ENCODE data around the gene TRPM3. TPM values are rescaled to one million over a fixed set of nuclear protein-coding genes. Genes with fewer than 3 reads are reported as not detected.

TRPM3 gene
- total RNA-seq, 1 experiment from 2014 or later, result 5.4 TPM

DNA sequence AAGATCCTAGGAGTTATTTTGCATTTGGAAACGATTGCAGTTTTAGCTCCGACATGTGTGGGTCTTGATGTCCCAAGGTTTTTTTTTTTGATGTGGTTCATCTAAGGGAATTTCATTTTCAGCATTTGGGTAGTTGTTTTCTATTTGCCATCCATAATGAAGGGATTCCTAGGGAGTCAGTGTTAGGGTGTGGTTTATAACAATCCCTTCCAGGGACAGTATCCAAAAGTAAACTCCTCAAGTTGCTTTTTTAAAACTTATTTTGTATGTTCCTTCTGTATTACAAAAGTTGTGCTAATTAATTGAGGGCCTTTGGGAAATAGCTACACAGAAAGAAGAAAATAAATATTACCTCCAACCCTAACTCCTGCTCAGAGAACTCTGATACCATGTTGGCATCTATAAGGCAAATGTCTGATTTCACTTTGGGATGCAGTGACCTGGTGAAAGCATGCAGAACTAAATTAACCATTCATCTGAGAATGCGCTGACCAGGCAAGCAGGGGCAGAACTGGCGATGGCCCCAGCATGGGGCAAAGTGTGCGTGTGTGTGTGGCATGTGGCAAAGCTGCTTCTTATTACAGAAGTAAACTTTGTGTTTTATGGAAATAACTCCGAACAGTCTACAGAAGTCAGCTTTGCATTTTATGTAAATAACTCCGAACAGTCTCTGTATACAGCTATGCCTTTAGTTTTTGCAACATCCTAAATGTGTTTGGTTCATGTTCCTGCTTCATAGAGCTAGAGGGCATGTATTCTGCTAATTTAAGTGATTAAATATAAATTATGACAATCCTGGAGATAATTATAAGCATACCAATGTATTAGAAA lies 237.2 kb downstream of the TRPM3 start:
- Mint-ChIP-seq H3K27ac (no peak overlapping the region), H3K9me3 (no peaks in the 10 kb centered on the region), H3K27me3 (ENCODE audit: low read depth) (no peaks in the 10 kb centered on the region), H3K4me3 (no peak overlapping the region), H3K4me1 (peaks cover 31% of the 10 kb centered on the region), H3K36me3 (no peaks in the 10 kb centered on the region)
- POLR2A ChIA-PET, result interaction anchor here (0.6 kb wide), 1 partner anchor 13 kb away, joined by 3 read pairs; no protein-coding TSS in a partner anchor
- no peak for ATAC-seq
- no peak for TF ChIP-seq SOX15 (CRISPR knock-in tag; IDR thresholded peaks at IDR 0.05)
- no peak for TF ChIP-seq TEAD4 (CRISPR knock-in tag; IDR thresholded peaks at IDR 0.05)
- TF ChIP-seq, protein P1, sequence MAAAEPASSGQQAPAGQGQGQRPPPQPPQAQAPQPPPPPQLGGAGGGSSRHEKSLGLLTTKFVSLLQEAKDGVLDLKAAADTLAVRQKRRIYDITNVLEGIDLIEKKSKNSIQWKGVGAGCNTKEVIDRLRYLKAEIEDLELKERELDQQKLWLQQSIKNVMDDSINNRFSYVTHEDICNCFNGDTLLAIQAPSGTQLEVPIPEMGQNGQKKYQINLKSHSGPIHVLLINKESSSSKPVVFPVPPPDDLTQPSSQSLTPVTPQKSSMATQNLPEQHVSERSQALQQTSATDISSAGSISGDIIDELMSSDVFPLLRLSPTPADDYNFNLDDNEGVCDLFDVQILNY (CRISPR knock-in tag; IDR thresholded peaks at IDR 0.05), result no peak
- no peak for TF ChIP-seq JAZF1 (CRISPR knock-in tag; IDR thresholded peaks at IDR 0.05)
- TF ChIP-seq, protein P2, sequence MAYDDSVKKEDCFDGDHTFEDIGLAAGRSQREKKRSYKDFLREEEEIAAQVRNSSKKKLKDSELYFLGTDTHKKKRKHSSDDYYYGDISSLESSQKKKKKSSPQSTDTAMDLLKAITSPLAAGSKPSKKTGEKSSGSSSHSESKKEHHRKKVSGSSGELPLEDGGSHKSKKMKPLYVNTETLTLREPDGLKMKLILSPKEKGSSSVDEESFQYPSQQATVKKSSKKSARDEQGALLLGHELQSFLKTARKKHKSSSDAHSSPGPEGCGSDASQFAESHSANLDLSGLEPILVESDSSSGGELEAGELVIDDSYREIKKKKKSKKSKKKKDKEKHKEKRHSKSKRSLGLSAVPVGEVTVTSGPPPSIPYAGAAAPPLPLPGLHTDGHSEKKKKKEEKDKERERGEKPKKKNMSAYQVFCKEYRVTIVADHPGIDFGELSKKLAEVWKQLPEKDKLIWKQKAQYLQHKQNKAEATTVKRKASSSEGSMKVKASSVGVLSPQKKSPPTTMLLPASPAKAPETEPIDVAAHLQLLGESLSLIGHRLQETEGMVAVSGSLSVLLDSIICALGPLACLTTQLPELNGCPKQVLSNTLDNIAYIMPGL (CRISPR knock-in tag; IDR thresholded peaks at IDR 0.05), result no peak
- no peak for TF ChIP-seq NFATC4 (CRISPR knock-in tag; IDR thresholded peaks at IDR 0.05)
- TF ChIP-seq, protein P3, sequence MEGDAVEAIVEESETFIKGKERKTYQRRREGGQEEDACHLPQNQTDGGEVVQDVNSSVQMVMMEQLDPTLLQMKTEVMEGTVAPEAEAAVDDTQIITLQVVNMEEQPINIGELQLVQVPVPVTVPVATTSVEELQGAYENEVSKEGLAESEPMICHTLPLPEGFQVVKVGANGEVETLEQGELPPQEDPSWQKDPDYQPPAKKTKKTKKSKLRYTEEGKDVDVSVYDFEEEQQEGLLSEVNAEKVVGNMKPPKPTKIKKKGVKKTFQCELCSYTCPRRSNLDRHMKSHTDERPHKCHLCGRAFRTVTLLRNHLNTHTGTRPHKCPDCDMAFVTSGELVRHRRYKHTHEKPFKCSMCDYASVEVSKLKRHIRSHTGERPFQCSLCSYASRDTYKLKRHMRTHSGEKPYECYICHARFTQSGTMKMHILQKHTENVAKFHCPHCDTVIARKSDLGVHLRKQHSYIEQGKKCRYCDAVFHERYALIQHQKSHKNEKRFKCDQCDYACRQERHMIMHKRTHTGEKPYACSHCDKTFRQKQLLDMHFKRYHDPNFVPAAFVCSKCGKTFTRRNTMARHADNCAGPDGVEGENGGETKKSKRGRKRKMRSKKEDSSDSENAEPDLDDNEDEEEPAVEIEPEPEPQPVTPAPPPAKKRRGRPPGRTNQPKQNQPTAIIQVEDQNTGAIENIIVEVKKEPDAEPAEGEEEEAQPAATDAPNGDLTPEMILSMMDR (IDR thresholded peaks at IDR 0.05), result no peak
- TF ChIP-seq, protein P4, sequence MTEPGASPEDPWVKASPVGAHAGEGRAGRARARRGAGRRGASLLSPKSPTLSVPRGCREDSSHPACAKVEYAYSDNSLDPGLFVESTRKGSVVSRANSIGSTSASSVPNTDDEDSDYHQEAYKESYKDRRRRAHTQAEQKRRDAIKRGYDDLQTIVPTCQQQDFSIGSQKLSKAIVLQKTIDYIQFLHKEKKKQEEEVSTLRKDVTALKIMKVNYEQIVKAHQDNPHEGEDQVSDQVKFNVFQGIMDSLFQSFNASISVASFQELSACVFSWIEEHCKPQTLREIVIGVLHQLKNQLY (CRISPR knock-in tag; IDR thresholded peaks at IDR 0.05), result no peak
- CTCF ChIA-PET, result no interaction called here
- DNase-seq (ENCODE audit: low spot score), result no peak

DNA sequence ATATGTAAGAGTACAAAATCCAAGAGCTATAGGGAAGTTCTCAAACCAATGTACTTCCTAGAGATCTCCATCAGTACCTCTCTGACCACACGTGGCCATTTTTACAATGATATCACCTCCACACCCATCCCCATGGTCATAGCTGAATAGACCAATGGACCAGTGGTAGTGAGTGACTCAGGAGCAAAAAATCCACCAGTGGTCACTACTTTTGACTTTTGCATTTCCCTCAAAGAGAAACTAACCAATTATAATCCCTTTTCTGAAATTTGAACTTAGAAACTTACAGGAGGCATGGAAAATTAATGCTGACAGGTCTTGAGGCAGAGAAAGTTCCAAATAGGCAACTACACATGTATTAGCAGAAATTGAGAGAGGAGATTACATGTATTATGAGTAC lies 238.4 kb downstream of the TRPM3 start:
- no peaks in the 10 kb centered on the region for H3K27me3 Mint-ChIP-seq (ENCODE audit: low read depth)
- no peak overlapping the region for H3K4me3 Mint-ChIP-seq
- DNase-seq (ENCODE audit: low spot score) (no peak), ATAC-seq (no peak)
- peaks cover 31% of the 10 kb centered on the region for H3K4me1 Mint-ChIP-seq
- H3K9me3 Mint-ChIP-seq, result no peaks in the 10 kb centered on the region
- ChIA-PET POLR2A (interaction anchor here (0.6 kb wide), 1 partner anchor 15 kb away, joined by 3 read pairs; no protein-coding TSS in a partner anchor), CTCF (no interaction called here)
- TF ChIP-seq SMAD3 (CRISPR knock-in tag; IDR thresholded peaks at IDR 0.05; ENCODE audit: borderline replicate concordance), result no peak
- no peak for TF ChIP-seq ZNF671 (CRISPR knock-in tag; IDR thresholded peaks at IDR 0.05)
- no peaks in the 10 kb centered on the region for H3K36me3 Mint-ChIP-seq
- H3K27ac Mint-ChIP-seq, result no peak overlapping the region

DNA sequence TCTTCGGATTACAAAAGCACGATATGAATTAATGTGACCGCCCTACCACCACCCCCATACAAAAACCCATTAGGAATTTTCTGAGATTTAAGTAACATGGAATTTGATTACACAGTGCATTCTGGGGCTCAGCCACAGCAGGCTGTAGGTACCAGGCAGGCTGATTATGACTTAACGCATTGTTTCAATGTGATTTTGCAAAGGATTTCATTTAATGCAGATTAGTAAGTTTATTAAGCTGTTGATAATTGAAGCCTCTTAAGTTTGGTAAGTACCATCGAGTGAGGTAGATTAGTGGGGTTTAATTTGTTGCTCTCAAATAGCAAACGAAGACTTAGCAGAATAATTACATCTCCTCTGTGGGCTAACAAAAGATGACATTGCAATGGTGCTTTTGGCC lies 240.1 kb downstream of the TRPM3 start:
- H3K4me3 Mint-ChIP-seq, result no peak overlapping the region
- DNase-seq (ENCODE audit: low spot score), result no peak
- TF ChIP-seq EMX1 (CRISPR knock-in tag; IDR thresholded peaks at IDR 0.05) (no peak), JAZF1 (CRISPR knock-in tag; IDR thresholded peaks at IDR 0.05) (no peak), OVOL2 (CRISPR knock-in tag; IDR thresholded peaks at IDR 0.05; ENCODE audit: borderline replicate concordance) (no peak), ZNF317 (CRISPR knock-in tag; IDR thresholded peaks at IDR 0.05; ENCODE audit: borderline replicate concordance, low read depth) (no peak)

DNA sequence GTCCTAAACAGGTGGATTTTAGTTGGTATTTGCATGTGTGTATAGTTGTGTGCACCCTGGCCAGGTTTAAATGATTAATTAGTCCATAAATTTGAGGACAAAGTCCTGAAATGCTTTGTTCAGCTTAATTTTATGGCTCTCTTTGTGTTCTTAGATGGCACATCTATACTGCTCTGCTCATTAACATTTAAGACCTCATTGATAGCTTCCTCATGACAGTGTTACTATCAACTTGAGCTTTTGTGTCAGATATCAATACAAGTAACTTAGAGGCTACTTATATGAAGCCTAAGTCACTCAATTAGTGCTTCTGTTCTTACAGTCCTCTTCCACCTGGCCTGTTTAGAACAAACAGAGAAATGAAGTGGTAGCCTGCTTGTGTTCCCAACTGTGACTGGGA lies 240.9 kb downstream of the TRPM3 start:
- H3K36me3 Mint-ChIP-seq, result no peaks in the 10 kb centered on the region
- H3K4me1 Mint-ChIP-seq, result peaks cover 27% of the 10 kb centered on the region
- H3K27ac Mint-ChIP-seq, result no peak overlapping the region
- DNase-seq (ENCODE audit: low spot score) (no peak), ATAC-seq (no peak)
- H3K9me3 Mint-ChIP-seq, result no peaks in the 10 kb centered on the region
- H3K27me3 Mint-ChIP-seq (ENCODE audit: low read depth), result no peaks in the 10 kb centered on the region
- CTCF ChIA-PET, result interaction anchor here (1.9 kb wide), 1 partner anchor 240 kb away, joined by 6 read pairs; no protein-coding TSS in a partner anchor
- H3K4me3 Mint-ChIP-seq, result no peak overlapping the region
- POLR2A ChIA-PET, result no interaction called here
- TF ChIP-seq OVOL2 (CRISPR knock-in tag; IDR thresholded peaks at IDR 0.05; ENCODE audit: borderline replicate concordance) (no peak), PRRX2 (CRISPR knock-in tag; IDR thresholded peaks at IDR 0.05) (no peak), GABPB1 (CRISPR knock-in tag; IDR thresholded peaks at IDR 0.05) (no peak), NR1H2 (CRISPR knock-in tag; IDR thresholded peaks at IDR 0.05) (no peak), ZNF671 (CRISPR knock-in tag; IDR thresholded peaks at IDR 0.05) (no peak), ZNF396 (CRISPR knock-in tag; IDR thresholded peaks at IDR 0.05; ENCODE audit: borderline replicate concordance) (no peak), SMAD4 (CRISPR knock-in tag; IDR thresholded peaks at IDR 0.05) (no peak)
- TF ChIP-seq, protein P4 (CRISPR knock-in tag; IDR thresholded peaks at IDR 0.05), result no peak
- TF ChIP-seq, protein P5, sequence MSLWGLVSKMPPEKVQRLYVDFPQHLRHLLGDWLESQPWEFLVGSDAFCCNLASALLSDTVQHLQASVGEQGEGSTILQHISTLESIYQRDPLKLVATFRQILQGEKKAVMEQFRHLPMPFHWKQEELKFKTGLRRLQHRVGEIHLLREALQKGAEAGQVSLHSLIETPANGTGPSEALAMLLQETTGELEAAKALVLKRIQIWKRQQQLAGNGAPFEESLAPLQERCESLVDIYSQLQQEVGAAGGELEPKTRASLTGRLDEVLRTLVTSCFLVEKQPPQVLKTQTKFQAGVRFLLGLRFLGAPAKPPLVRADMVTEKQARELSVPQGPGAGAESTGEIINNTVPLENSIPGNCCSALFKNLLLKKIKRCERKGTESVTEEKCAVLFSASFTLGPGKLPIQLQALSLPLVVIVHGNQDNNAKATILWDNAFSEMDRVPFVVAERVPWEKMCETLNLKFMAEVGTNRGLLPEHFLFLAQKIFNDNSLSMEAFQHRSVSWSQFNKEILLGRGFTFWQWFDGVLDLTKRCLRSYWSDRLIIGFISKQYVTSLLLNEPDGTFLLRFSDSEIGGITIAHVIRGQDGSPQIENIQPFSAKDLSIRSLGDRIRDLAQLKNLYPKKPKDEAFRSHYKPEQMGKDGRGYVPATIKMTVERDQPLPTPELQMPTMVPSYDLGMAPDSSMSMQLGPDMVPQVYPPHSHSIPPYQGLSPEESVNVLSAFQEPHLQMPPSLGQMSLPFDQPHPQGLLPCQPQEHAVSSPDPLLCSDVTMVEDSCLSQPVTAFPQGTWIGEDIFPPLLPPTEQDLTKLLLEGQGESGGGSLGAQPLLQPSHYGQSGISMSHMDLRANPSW (CRISPR knock-in tag; conservative IDR thresholded peaks at IDR 0.05; ENCODE audit: low read depth), result no peak

More for the DNA sequence above, 240.1 kb downstream of the TRPM3 start:
- Mint-ChIP-seq H3K27me3 (ENCODE audit: low read depth) (no peaks in the 10 kb centered on the region), H3K4me1 (peaks cover 31% of the 10 kb centered on the region), H3K36me3 (no peaks in the 10 kb centered on the region), H3K9me3 (no peaks in the 10 kb centered on the region), H3K27ac (no peak overlapping the region)
- POLR2A ChIA-PET, result no interaction called here
- CTCF ChIA-PET, result no interaction called here
- ATAC-seq, result no peak

Measured in WTC11 (cell line).